Common myeloid progenitor, CD34-positive (primary cell): Measurements from ENCODE around the gene NFIC.

Source experiments
- CTCF ChIA-PET: fragments of 350-600 bp; sonication (Branson Sonifier 250); formaldehyde crosslinking; loops from one replicate; lab custom pipeline; 2021; ENCODE audit warnings: antibody characterized with exemption; lab: Charles Lee
- POLR2A ChIA-PET: fragments of 350-600 bp; sonication (Branson Sonifier 250); formaldehyde crosslinking; loops from one replicate; lab custom pipeline; 2021; ENCODE audit warnings: antibody characterized with exemption; lab: Charles Lee
- DNase-seq, 3 donors: peaks; one replicate each; pipeline versions ENCODE4 v3.0.0 to v3.0.0-alpha.2; 2013
- H3K27ac ChIP-seq, 2 experiments: 1 replicate in 1 of 2; 2 replicates in 1 of 2; pipeline ENCODE4 v1.7.0; 2013; ENCODE audit warnings: inconsistent platforms in 2 of 2, low read length in 2 of 2, mild to moderate bottlenecking in 2 of 2, low read depth in 1 of 2, moderate library complexity in 1 of 2; ENCODE audit not compliant: severe bottlenecking in 2 of 2, insufficient read depth in 1 of 2, poor library complexity in 1 of 2
- H3K27me3 ChIP-seq, 5 experiments: replicated peaks in 2 of 5; 1 replicate in 3 of 5; 2 replicates in 2 of 5; pipeline versions ENCODE4 v1.6.1 to v1.7.0; 2013; ENCODE audit warnings: low read length in 4 of 5, mild to moderate bottlenecking in 2 of 5, moderate library complexity in 2 of 5, inconsistent platforms in 1 of 5; ENCODE audit not compliant: insufficient read depth in 5 of 5, control insufficient read depth in 4 of 5
- H3K36me3 ChIP-seq, 4 experiments: 1 replicate in 2 of 4; 2 replicates in 2 of 4; pipeline versions ENCODE4 v1.6.1 to v1.7.0; 2013; ENCODE audit warnings: low read length in 3 of 4, control low read depth in 1 of 4, mild to moderate bottlenecking in 1 of 4; ENCODE audit not compliant: control insufficient read depth in 4 of 4, insufficient read depth in 4 of 4
- H3K4me1 ChIP-seq, 4 experiments: 1 replicate in 3 of 4; 2 replicates in 1 of 4; pipeline versions ENCODE4 v1.6.1 to v1.7.1; 2013; ENCODE audit warnings: low read length in 3 of 4, mild to moderate bottlenecking in 3 of 4, control low read depth in 1 of 4, inconsistent platforms in 1 of 4, moderate library complexity in 1 of 4; ENCODE audit not compliant: control insufficient read depth in 4 of 4, insufficient read depth in 4 of 4; ENCODE audit errors: control extremely low read depth in 1 of 4
- H3K4me3 ChIP-seq, 7 experiments: 1 replicate in 4 of 7; 2 replicates in 3 of 7; pipeline versions ENCODE4 v1.5.1 to v1.7.0; 2013; ENCODE audit warnings: mild to moderate bottlenecking in 7 of 7, low read length in 6 of 7, moderate library complexity in 6 of 7, inconsistent platforms in 2 of 7, low read depth in 2 of 7, control low read depth in 1 of 7; ENCODE audit not compliant: insufficient read depth in 4 of 7, control insufficient read depth in 1 of 7; ENCODE audit errors: extremely low read depth in 1 of 7
- H3K9me3 ChIP-seq, 5 experiments: 1 replicate in 4 of 5; 2 replicates in 1 of 5; pipeline versions ENCODE4 v1.6.1 to v1.7.1; 2013; ENCODE audit warnings: low read length in 4 of 5, mild to moderate bottlenecking in 2 of 5, inconsistent platforms in 1 of 5, low read depth in 1 of 5, moderate library complexity in 1 of 5; ENCODE audit not compliant: control insufficient read depth in 4 of 5, insufficient read depth in 2 of 5; ENCODE audit errors: control extremely low read depth in 1 of 5
- WGBS: methylation state at CpG from one replicate; pipeline ENCODE4 v1.1.5; 2013; ENCODE audit not compliant: insufficient coverage; 5-methylcytosine and 5-hydroxymethylcytosine counted together

The NFIC gene

GRCh38 chr19:3401004-3401768, 34.8 kb downstream of the NFIC start:
- Histone ChIP-seq H3K27me3 (no peaks in the 10 kb centered on the region), H3K36me3 (peaks cover 0 to 29% (median 5%) of the 10 kb centered on the region in 4 experiments), H3K4me3 (no peak overlapping the region), H3K4me1 (peaks cover 0 to 8% (median 2%) of the 10 kb centered on the region in 4 experiments), H3K27ac (no peak overlapping the region), H3K9me3 (no peaks in the 10 kb centered on the region)
- ChIA-PET POLR2A (no interaction called here), CTCF (interaction anchor here (0.7 kb wide), 1 partner anchor 53 kb away, joined by 3 read pairs; no protein-coding TSS in a partner anchor)
- 94% methylated on average over 14 of the region's 18 CpGs for WGBS
- no peak for DNase-seq

- H3K36me3 ChIP-seq = peaks cover 0 to 29% (median 2%) of the 10 kb centered on the region in 4 experiments
- H3K9me3 ChIP-seq = no peaks in the 10 kb centered on the region
- POLR2A ChIA-PET = no interaction called here
- no peak for DNase-seq
- CTCF ChIA-PET = no interaction called here
- peak overlapping the region in 2 of 7 experiments; percentile 48 to 54 for H3K4me3 ChIP-seq
- peak overlapping the region in 1 of 2 experiments; percentile 1 for H3K27ac ChIP-seq
- WGBS = 100% methylated on average over 2 of the region's 10 CpGs
- no peaks in the 10 kb centered on the region for H3K27me3 ChIP-seq
- peaks cover 0 to 12% (median 5%) of the 10 kb centered on the region in 4 experiments for H3K4me1 ChIP-seq
Measured at GRCh38 chr19:3402631-3403443, 36.5 kb downstream of the NFIC start.

DNA sequence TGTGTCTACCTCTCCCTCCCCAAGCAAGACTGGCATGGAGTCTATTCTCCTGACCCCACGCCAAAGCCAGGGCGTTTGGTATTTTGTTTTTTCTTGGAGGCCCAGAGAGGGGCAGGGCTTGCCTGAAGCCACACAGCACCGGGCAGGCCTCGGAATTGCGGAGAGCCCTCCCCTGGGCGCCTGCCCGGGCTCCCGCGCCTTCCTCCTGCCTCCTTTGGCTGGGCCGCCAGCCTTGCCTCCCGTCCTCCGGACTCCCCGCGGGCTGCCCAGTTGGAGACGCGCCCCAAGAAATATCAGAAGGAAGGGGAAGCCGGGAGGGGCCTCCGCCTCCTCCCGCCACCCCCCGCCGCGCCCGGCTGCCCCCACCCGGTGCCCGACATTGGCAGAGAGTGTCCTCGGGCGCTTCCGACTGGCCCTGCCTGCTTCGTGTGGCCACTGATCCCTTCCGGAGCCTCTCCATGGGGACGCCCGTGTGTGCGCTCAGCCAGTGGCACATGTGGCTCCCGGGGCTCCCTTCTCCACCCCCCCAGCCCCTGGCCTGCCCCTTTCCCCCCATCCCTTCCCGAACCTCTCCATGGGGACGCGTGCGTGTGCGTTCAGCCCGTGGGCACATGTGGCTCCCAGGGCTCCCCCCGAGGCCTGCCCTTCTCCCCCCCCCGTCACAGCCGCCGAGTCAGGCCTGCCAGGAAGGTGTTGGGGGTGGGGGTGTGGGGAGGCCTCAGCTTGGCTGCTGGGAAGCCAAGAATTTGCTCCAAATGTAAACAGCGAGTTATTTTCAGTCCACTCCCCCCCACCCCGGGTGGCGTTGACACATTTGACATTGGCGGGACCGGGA, 37.3 kb downstream of the NFIC start:
- CTCF ChIA-PET = no interaction called here
- H3K4me3 ChIP-seq = peak overlapping the region in 3 of 7 experiments; percentile 28 to 54 (median 48)
- peak overlapping the region in 1 of 2 experiments; percentile 1 for H3K27ac ChIP-seq
- DNase-seq = peak; percentile 47 to 79 (median 61)
- POLR2A ChIA-PET = no interaction called here
- H3K9me3 ChIP-seq = no peaks in the 10 kb centered on the region
- peaks cover 0 to 29% (median 3%) of the 10 kb centered on the region in 4 experiments for H3K36me3 ChIP-seq
- WGBS = 22% methylated on average over 26 of the region's 49 CpGs
- peaks cover 0 to 12% (median 5%) of the 10 kb centered on the region in 4 experiments for H3K4me1 ChIP-seq
- H3K27me3 ChIP-seq = no peaks in the 10 kb centered on the region

DNA sequence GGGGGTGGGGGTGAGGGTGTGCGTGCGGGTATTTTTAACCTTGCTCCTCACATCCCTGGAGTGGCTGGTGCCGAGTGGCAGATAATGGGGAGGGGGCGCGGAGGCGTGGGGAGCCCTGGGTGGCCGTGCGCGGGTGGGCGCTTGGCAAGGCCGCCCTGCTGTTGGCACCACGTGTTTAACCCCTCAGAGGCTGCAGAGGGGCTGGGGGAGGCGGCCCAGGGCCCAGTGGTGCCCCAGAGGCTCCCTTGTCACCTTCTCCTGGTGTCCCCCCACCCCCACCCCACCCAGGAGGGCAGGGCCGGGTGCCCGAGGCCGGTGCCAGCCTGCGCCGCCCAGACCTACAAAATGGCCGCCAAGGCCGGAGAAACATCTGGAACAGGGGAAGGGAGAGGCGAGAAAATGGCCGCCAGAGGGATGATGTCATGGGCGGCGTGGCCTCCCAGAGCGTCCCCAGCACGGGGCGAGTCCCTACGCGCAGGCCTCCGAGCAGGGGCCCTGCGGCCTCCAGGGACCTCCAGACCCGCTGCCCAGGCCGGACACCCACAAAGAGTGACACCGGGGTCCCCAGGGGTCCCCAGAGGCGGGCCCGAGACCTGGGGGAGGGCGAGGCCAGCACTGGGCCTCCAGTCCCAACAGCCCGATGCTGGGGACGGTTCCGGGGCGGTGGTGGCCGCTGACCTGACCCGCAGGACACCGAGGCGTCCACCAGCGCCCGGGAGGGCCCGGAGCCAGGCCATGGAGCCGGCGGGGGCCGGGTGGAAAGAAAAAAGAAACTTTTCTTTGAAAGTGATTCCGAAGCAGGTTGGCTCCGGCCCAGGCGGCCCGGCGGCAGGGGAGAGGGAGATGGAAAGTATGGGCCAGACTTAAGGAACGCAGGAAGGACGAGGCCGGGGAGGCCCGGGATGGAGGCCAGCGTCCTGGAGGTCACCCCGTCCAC, 38.2 kb downstream of the NFIC start:
- ChIA-PET CTCF (no interaction called here), POLR2A (no interaction called here)
- DNase-seq = no peak
- Histone ChIP-seq H3K36me3 (peaks cover 0 to 34% (median 3%) of the 10 kb centered on the region in 4 experiments), H3K4me1 (peaks cover 0 to 12% (median 5%) of the 10 kb centered on the region in 4 experiments), H3K27ac (no peak overlapping the region), H3K4me3 (no peak overlapping the region), H3K9me3 (no peaks in the 10 kb centered on the region), H3K27me3 (no peaks in the 10 kb centered on the region)
- WGBS = 83% methylated on average over 50 of the region's 62 CpGs

- Histone ChIP-seq H3K9me3 (no peaks in the 10 kb centered on the region), H3K27ac (no peak overlapping the region), H3K36me3 (peaks cover 0 to 34% (median 3%) of the 10 kb centered on the region in 4 experiments), H3K4me3 (no peak overlapping the region), H3K27me3 (no peaks in the 10 kb centered on the region), H3K4me1 (peaks cover 0 to 12% (median 5%) of the 10 kb centered on the region in 4 experiments)
- no peak for DNase-seq
- CTCF ChIA-PET = no interaction called here
- POLR2A ChIA-PET = no interaction called here
- no CpG with 5 or more reads among the region's 6 CpGs for WGBS
Measured at GRCh38 chr19:3405261-3405653, 38.9 kb downstream of the NFIC start.

DNA sequence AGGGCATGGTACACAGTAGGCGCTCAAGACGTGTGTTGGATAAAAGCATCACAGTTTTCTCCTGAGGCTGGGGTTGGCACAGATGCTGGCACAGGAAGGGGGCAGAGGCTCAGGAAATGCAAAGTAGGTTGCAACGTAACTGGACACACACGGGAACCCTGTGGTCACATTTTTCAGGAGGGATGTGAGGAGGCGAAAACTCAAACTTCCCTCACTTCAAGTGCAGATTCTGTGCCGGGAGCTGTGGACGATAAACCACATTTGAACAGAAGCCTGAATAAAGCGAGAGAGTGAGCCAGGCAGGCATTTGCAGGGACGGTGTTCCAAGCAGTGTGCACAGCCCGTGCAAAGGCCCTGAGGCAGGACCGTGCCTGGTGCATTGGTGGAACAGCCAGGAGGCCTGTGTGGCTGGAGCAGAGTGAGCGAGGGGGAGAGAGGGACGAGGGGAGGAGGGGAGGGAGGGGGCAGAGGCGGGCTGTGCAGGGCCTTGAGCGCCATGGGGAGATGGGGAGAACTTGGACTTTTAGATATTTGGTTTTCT, 40.3 kb downstream of the NFIC start:
- Histone ChIP-seq H3K36me3 (peaks cover 0 to 41% (median 4%) of the 10 kb centered on the region in 4 experiments), H3K27ac (no peak overlapping the region), H3K9me3 (no peaks in the 10 kb centered on the region), H3K27me3 (no peaks in the 10 kb centered on the region), H3K4me3 (no peak overlapping the region), H3K4me1 (peaks cover 0 to 12% (median 5%) of the 10 kb centered on the region in 4 experiments)
- POLR2A ChIA-PET = no interaction called here
- DNase-seq = peak in 2 of 3 donors; percentile 10 to 28
- WGBS = 54% methylated on average over 10 of the region's 15 CpGs
- CTCF ChIA-PET = no interaction called here
